ENCODE data around the gene SREBF1.

Gene SREBF1

DNA sequence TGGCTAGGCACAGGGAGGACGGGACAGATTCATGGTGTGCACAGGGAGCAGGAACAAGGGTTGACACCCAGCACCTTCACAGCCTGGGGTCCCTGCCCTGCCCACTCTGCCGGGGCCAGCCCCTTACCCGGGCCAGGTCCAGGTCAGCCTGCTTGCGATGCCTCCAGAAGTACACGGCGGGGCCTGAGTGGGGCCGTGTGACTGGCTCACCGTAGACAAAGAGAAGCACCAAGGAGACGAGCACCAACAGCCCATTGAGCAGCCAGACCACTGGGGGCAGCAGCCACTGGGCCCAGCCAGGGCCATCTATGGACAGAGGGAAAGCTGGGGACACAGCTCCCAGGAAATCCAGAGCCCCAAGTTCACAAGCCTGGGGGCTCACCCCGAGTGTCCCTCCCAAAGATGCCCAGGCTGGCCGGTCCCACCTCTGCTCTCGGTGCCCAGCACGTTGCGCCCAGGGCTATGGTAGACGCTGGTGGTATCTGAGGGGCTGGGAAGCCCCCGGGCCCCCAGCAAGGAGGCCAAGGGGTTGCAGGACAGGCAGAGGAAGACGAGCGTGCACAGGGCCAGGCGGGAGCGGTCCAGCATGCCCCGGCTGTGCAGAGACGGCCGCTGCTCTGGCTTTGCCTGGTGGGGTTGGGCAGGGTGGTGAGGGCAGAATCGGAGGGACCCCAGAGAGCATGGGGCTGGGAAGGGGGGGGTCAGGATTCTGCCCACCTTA is 19.8 kb downstream of the SREBF1 start:
- no peak overlapping the region for H2AFZ ChIP-seq (ENCODE audit: low read depth, low read length)
- no peak overlapping the region for H3K4me2 ChIP-seq (ENCODE audit: insufficient read depth, low read length)
- no peaks in the 10 kb centered on the region for H3K27me3 ChIP-seq (ENCODE audit: insufficient read depth, low read length, poor library complexity)
- H3K9ac ChIP-seq (ENCODE audit: low read depth, low read length), result no peak overlapping the region
- H3K36me3 ChIP-seq (ENCODE audit: insufficient read depth, low read length), result peaks cover 83% of the 10 kb centered on the region
- peaks cover 16% of the 10 kb centered on the region for H3K4me1 ChIP-seq (ENCODE audit: insufficient read depth, low read length)
- peaks cover 12% of the 10 kb centered on the region for H3K79me2 ChIP-seq (ENCODE audit: insufficient read depth, low read length)
- ATAC-seq (ENCODE audit: insufficient read depth, low read depth), result no peak
- no peak for TF ChIP-seq EZH2 (IDR thresholded peaks at IDR 0.05; ENCODE audit: borderline replicate concordance, low read depth, low read length, severe bottlenecking)
- TF ChIP-seq, protein P1, sequence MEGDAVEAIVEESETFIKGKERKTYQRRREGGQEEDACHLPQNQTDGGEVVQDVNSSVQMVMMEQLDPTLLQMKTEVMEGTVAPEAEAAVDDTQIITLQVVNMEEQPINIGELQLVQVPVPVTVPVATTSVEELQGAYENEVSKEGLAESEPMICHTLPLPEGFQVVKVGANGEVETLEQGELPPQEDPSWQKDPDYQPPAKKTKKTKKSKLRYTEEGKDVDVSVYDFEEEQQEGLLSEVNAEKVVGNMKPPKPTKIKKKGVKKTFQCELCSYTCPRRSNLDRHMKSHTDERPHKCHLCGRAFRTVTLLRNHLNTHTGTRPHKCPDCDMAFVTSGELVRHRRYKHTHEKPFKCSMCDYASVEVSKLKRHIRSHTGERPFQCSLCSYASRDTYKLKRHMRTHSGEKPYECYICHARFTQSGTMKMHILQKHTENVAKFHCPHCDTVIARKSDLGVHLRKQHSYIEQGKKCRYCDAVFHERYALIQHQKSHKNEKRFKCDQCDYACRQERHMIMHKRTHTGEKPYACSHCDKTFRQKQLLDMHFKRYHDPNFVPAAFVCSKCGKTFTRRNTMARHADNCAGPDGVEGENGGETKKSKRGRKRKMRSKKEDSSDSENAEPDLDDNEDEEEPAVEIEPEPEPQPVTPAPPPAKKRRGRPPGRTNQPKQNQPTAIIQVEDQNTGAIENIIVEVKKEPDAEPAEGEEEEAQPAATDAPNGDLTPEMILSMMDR (IDR thresholded peaks at IDR 0.05; ENCODE audit: borderline replicate concordance, extremely low read depth, low read length, poor library complexity, severe bottlenecking), result peak; percentile 9
- no peak overlapping the region for H3K4me3 ChIP-seq (ENCODE audit: low read depth in 1 of 2, low read length in 2 of 2)
- no peak for DNase-seq
- H4K20me1 ChIP-seq (ENCODE audit: insufficient read depth, low read length), result peaks cover 26% of the 10 kb centered on the region
- H3K9me3 ChIP-seq (ENCODE audit: insufficient read depth, low read length, severe bottlenecking), result no peaks in the 10 kb centered on the region
- no peak overlapping the region for H3K27ac ChIP-seq (ENCODE audit: low read length)

DNA sequence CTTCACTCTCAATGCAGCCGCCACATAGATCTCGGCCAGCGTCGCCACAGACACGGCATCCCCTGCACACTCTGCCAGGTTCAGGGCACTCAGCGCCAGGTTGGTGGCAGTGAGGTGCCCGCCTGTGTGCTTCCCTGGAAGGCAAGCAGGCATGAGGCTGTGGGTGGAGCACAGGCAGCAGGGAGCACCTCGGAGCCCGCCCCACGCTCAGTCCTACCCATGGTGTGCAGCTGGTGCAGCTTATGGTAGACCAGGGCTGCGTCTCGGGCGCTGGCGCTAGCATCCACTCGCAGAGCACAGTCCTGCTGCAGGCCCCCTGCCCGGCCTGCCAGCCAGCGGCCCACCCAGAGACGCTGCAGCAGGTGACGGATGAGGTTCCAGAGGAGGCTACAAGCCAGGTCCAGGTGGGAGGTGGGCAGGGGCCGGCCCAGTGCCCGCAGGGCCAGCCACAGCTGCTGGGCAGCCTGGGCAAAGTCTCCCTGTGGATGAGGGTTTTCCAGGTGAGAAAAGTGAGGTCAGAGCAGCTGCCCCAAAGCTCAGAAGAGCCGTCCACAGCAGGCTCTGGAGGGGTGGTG is 20.5 kb downstream of the SREBF1 start:
- no peak overlapping the region for H3K9ac ChIP-seq (ENCODE audit: low read depth, low read length)
- H3K36me3 ChIP-seq (ENCODE audit: insufficient read depth, low read length), result peaks cover 89% of the 10 kb centered on the region
- H2AFZ ChIP-seq (ENCODE audit: low read depth, low read length), result no peak overlapping the region
- TF ChIP-seq EZH2 (IDR thresholded peaks at IDR 0.05; ENCODE audit: borderline replicate concordance, low read depth, low read length, severe bottlenecking), result no peak
- TF ChIP-seq, protein P1 (IDR thresholded peaks at IDR 0.05; ENCODE audit: borderline replicate concordance, extremely low read depth, low read length, poor library complexity, severe bottlenecking), result no peak
- DNase-seq (no peak), ATAC-seq (ENCODE audit: insufficient read depth, low read depth) (no peak)
- H4K20me1 ChIP-seq (ENCODE audit: insufficient read depth, low read length), result peaks cover 25% of the 10 kb centered on the region
- H3K4me1 ChIP-seq (ENCODE audit: insufficient read depth, low read length), result peaks cover 9% of the 10 kb centered on the region
- H3K27ac ChIP-seq (ENCODE audit: low read length), result no peak overlapping the region
- H3K9me3 ChIP-seq (ENCODE audit: insufficient read depth, low read length, severe bottlenecking), result no peaks in the 10 kb centered on the region
- H3K27me3 ChIP-seq (ENCODE audit: insufficient read depth, low read length, poor library complexity), result no peaks in the 10 kb centered on the region
- peaks cover 5% of the 10 kb centered on the region for H3K79me2 ChIP-seq (ENCODE audit: insufficient read depth, low read length)
- no peak overlapping the region for H3K4me3 ChIP-seq (ENCODE audit: low read depth in 1 of 2, low read length in 2 of 2)
- no peak overlapping the region for H3K4me2 ChIP-seq (ENCODE audit: insufficient read depth, low read length)

DNA sequence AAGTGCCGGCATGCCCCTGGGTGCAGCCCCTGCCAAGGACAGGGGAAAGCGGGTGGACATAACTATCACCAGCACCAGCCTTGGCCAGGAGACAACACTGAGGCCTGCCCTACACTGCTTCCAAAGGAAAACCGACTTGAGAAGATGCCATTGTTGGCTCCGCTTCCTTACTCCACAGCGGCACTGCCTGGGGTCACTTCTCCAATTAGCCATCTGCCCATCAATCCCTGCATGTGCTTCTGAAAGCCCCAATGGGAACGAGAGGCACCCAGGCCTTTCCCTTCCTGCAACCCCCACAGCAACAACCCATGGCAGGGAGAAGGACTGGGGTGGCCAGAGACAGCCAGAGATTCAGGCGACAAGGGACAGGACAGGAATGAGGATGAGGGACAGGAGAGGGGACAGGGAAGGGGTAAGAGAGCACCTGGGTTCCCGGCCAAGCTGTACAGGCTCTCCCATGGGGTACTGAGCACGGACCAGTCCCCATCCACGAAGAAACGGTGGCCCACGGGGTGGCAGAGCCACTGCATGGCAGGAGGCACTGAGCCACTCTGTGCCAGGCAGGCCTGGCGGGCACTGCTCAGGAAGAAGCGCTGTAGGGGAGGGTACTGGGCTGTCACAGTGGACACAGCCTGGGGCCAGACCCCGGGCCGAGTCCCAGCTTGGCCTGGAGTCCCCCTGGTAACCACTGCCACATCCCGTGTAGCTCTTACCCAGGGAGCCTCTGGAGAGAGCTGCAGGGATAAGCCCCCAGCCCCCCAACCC is 21.2 kb downstream of the SREBF1 start:
- ATAC-seq (ENCODE audit: insufficient read depth, low read depth), result no peak

More for the DNA sequence above, 21.2 kb downstream of the SREBF1 start:
- Histone ChIP-seq H3K9me3 (ENCODE audit: insufficient read depth, low read length, severe bottlenecking) (no peaks in the 10 kb centered on the region), H3K4me2 (ENCODE audit: insufficient read depth, low read length) (no peak overlapping the region), H3K4me3 (ENCODE audit: low read depth in 1 of 2, low read length in 2 of 2) (no peak overlapping the region), H3K4me1 (ENCODE audit: insufficient read depth, low read length) (peaks cover 3% of the 10 kb centered on the region; the same call in 1 of the 2 replicates), H3K27me3 (ENCODE audit: insufficient read depth, low read length, poor library complexity) (no peaks in the 10 kb centered on the region), H3K9ac (ENCODE audit: low read depth, low read length) (no peak overlapping the region), H2AFZ (ENCODE audit: low read depth, low read length) (no peak overlapping the region), H3K27ac (ENCODE audit: low read length) (peak overlapping the region; percentile 39; the same call in 1 of the 2 replicates), H3K79me2 (ENCODE audit: insufficient read depth, low read length) (no peaks in the 10 kb centered on the region), H3K36me3 (ENCODE audit: insufficient read depth, low read length) (peaks cover 93% of the 10 kb centered on the region), H4K20me1 (ENCODE audit: insufficient read depth, low read length) (peaks cover 26% of the 10 kb centered on the region)
- DNase-seq, result no peak
- no peak for TF ChIP-seq EZH2 (IDR thresholded peaks at IDR 0.05; ENCODE audit: borderline replicate concordance, low read depth, low read length, severe bottlenecking)
- TF ChIP-seq, protein P1 (IDR thresholded peaks at IDR 0.05; ENCODE audit: borderline replicate concordance, extremely low read depth, low read length, poor library complexity, severe bottlenecking), result no peak
